HG02885 (cell line): ENCODE data around the gene AGPAT3.
"Not testable (repeated sequence)": the region's sequence is repeated elsewhere in the genome, so short reads cannot be mapped to it uniquely, and the experiment has no call there.

ENCODE experiments used
- ATAC-seq: cut with Tn5 transposase; IDR thresholded peaks from one replicate; pipeline ENCODE4 v1.9.1; 2021; ENCODE audit warnings: mild to moderate bottlenecking; ENCODE audit not compliant: unreplicated experiment, poor library complexity

AGPAT3 gene

DNA sequence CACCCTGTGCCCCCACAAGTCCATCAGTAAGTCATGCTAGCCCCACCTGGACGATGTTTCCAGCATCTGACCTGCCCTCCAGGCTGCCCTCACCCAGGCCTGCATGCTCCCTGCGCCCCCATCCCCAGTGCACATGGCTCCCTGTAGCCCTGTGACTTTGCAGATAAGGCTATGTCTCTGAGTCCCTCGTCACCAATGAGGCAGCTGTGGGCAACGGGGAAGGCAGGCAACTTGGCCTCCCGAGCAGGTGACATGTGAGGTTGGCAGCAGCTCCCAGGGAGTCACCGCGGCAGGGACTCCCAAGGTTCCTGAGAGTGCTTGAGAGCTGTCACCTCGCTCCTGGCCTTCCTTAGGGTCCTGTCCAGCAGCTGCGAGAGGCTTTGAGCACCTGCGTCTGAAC is 32.4 kb upstream of the AGPAT3 start:
- no peak for ATAC-seq

DNA sequence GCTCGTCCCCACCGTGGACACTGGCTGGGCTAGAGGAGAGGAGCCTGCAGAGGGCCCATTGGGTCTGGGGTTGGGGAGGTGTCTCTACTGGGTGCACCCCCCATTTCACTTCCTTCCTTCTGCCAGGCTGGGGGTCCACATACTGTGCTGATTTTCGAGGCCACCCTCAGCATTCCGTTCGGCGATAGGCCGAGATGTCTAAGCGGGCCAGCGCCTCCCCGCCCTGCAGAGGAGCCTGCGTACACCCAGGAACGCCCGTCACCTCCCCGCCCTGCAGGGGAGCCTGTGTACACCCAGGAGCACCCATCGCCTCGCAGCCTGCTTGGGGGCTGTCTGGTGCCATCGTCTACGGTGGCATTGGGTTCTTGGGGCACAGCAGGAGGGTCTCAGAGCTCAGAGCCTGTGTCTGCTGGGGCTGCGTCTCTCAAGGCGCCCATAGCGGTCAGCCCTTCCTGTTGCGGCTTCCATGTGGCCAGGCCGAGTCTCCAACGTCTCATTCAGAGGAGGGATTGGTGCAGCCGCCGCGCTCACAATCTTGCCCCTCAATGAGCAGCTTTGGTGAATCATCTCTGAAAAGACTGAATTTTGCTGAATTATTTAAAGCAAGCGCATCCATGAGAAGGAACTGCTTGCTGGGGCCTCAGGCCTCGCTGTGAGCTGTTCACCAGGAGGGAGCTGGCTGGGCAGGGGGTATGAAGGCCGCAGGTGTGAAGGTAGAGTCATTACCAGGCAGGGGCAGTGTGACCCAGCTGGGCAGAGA is 30.7 kb upstream of the AGPAT3 start:
- ATAC-seq, result no peak

GRCh38 chr21:43835050-43835449 is 30.0 kb upstream of the AGPAT3 start:
- no peak for ATAC-seq

- no peak for ATAC-seq
These were observed 29.2 kb upstream of the AGPAT3 start for GRCh38 chr21:43835861-43836260.

GRCh38 chr21:43836616-43837015 is 28.4 kb upstream of the AGPAT3 start:
- no peak for ATAC-seq

GRCh38 chr21:43840259-43840658 is 24.8 kb upstream of the AGPAT3 start:
- no peak for ATAC-seq

DNA sequence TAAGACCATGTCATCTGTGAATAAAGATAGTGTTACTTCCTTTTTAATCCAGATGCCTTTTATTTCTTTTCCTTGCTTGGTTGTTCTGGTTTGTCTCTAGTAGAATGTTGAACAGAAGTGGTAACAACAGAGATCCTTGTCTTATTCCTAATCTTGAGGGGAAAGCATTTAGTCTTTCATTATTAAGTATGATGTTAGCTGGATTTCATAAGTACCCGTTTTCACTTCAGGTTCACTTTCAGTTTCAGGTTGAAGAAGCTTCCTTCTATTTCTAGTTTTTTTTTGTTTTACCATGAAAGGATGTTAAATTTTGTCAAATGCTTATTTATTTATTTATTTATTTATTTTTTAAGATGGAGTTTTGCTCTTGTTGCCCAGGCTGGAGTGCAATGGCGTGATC is 22.3 kb upstream of the AGPAT3 start:
- ATAC-seq, result no peak

GRCh38 chr21:43844906-43845305 is 20.1 kb upstream of the AGPAT3 start:
- not testable (repeated sequence) for ATAC-seq

- ATAC-seq, result no peak
These were observed 19.6 kb upstream of the AGPAT3 start for GRCh38 chr21:43845386-43845785.

- no peak for ATAC-seq
These were observed 18.6 kb upstream of the AGPAT3 start for GRCh38 chr21:43846430-43846829.

DNA sequence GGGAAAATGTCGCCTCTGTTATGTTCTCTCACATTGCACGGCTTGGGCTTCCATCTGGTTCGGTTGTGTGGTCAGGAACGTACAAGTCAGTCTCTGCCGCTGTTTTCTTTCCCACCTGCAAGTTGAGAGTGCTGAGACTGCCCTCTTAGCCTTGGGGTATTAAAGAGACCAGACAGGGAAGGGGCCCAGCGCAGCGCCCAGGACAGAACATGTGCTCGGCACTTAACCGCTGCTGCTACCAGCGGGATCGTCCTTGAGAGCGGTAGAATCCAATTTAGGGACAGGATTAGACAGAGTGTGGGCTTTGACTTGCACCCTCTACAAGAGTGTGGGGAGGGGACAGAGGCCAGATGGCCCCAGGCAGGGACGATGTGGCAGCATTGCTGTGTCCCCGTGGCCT is 17.7 kb upstream of the AGPAT3 start:
- no peak for ATAC-seq

DNA sequence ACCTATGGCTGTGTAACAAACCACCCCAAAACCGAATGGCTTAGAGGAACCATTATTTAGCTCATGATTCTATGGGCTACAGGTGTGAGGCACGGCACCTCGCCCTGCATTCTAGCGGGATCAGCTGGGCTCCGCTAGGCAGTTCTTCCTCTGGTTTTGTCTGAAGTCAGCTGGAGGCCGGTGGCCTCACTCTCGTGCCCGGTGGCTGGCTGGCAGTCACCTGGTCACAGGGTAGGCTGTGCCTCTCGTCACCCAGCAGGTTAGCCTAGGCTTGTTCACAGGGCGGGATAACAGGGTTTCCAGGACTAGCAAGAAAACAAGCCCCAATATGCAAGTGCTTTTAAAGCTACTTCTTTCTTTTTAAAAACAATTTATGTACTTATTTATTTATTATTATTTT is 16.3 kb upstream of the AGPAT3 start:
- no peak for ATAC-seq

DNA sequence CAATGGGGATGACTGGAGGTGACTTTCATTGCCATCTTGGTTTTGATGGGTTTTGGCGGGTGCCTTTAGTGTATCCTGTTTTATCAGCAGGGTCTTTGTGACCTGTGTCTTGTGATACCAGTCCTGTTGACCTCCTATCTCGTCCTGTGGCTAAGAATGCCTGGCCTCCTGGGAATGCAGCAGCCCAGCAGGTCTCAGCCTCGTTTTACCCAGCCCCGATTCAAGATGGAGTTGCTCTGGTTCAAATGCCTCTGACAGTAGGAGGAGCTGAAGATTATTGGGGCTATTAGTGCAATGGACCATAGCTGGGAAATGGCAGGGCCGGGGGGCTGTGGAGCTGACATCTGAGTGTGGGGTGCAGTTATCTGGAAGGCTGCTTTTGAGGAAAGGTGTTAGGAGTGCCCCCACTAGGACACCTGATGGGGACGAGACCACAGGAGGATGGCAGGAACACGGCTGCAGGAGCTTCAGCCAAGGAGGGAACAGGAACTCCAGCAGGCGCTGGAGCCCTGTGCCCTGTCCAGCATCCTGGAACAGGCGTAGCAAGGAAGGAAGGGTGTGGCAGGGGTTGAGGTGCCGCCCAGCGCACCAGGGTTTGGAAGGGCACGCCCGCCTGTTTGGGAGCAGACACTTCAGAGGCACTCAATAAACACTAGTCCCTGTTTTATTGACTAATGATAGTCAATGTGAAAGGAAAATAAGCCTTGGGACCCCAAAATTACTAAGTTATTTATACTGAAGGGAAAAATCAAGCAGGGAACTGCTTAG is 15.3 kb upstream of the AGPAT3 start:
- no peak for ATAC-seq

- ATAC-seq, result no peak
These were observed 14.2 kb upstream of the AGPAT3 start for GRCh38 chr21:43850728-43851295.

GRCh38 chr21:43851593-43851992 is 13.4 kb upstream of the AGPAT3 start:
- ATAC-seq, result no peak

DNA sequence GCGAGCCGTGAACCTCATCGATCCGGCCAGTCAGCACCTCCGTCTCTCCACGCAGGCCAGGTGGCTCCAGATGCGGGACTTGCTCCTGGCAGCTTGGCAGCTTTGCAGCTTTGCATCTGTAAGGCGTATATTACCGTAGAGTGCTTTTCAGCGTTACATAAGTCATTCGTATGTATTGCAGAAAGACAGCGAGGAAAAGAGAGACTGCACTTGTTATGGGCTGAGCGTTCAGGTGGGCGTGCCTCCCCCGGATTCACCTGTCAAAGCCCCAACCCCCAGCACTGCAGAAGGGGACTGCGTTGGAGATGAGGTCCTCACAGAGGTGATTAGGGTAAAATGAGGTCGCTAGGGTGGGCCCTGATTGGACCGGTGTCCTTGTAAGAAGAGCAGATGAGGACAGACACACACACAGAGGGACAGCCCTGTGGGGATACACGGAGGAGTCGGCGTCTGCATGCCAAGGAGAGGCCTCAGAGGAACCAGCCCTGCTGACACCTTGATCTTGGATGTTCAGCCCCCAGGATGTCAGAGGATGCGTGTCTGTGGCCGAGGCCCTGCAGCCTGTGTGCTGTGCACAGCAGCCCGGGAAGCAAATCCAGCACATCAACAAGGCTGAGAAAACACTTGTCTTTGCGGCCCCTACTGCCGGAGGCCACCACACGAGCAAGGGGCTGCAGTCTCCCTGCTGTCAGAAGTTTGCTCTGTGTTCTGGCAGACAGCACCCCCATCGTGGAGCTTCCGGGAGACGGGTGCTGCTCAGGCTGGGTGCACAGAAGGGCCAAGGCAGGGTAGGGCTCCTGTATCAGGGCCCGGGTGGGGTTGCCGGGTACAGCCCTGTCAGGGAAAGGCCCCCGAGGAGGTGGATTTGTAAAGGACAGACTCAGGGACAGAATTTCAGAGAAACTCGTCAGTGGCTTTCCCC is 10.9 kb upstream of the AGPAT3 start:
- ATAC-seq, result no peak

- peak; percentile 68 for ATAC-seq
These were observed 10.0 kb upstream of the AGPAT3 start for GRCh38 chr21:43854773-43855633.

GRCh38 chr21:43855955-43856354 is 9.1 kb upstream of the AGPAT3 start:
- ATAC-seq, result no peak

GRCh38 chr21:43858806-43859648 is 6.0 kb upstream of the AGPAT3 start:
- no peak for ATAC-seq
